ENCODE measurements around the gene ESPL1. TPM values are rescaled to one million over a fixed set of nuclear protein-coding genes. Genes with fewer than 3 reads are reported as not detected.
A peak's percentile ranks its signal among the peaks of the same experiment; 100 is the strongest.

ESPL1 gene
- polyA plus RNA-seq, 3 donors: 0.79 TPM; not detected in 2

DNA sequence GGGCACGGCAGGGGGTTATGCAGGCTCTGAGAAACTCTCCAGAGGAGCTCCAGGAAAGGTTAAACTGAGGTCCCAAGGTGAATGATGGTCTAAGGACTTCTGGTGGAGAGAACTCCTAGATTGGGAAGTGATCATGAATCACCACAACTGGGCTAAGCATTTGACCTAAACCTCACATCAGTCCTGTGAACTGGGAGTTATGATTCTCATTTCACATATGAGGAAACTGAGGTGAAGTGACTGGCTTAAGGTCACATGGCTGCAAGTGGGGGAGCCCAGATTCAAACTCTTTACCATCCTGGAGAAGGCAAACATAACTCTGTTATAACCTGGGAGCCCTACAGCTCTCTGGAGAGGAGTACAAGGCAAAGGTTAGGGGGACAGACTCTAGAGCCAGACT, 40.3 kb upstream of the ESPL1 start:
- Mint-ChIP-seq H3K27me3 (ENCODE audit: low read depth in 3 of 3) (peaks cover 35 to 48% (median 36%) of the 10 kb centered on the region in 3 donors), H3K27ac (no peak overlapping the region), H3K4me1 (peaks cover 35% of the 10 kb centered on the region), H3K36me3 (peaks cover 0 to 7% of the 10 kb centered on the region in 2 donors), H3K9me3 (peaks cover 0 to 2% (median 0%) of the 10 kb centered on the region in 7 donors), H3K4me3 (no peak overlapping the region)
- no CpG with 5 or more reads among the region's 1 CpG for WGBS (ENCODE audit: insufficient coverage)
- Histone ChIP-seq H3K9ac (ENCODE audit: insufficient read depth, low read length, poor library complexity, severe bottlenecking) (no peak overlapping the region), H3K9me3 (replicated peaks in 1 of 2; ENCODE audit: control insufficient read depth in 1 of 2, insufficient read depth in 1 of 2, low read length in 2 of 2) (no peaks in the 10 kb centered on the region), H3K4me2 (replicated peaks; ENCODE audit: extremely low read depth, low read length, poor library complexity, severe bottlenecking) (no peak overlapping the region), H4K20me1 (ENCODE audit: insufficient read depth, low read length) (no peaks in the 10 kb centered on the region), H3K79me2 (ENCODE audit: insufficient read depth, low read length) (no peaks in the 10 kb centered on the region), H3K4me3 (replicated peaks in 1 of 3; ENCODE audit: low read depth in 2 of 3, low read length in 3 of 3) (no peak overlapping the region), H3K4me1 (ENCODE audit: control insufficient read depth in 1 of 2, insufficient read depth in 2 of 2, low read length in 2 of 2) (peaks cover 27 to 35% of the 10 kb centered on the region in 2 donors), H3K27ac (ENCODE audit: low read depth in 1 of 2, low read length in 2 of 2) (no peak overlapping the region), H3K36me3 (replicated peaks in 1 of 2; ENCODE audit: control insufficient read depth in 1 of 2, insufficient read depth in 2 of 2, low read length in 2 of 2) (no peaks in the 10 kb centered on the region), H3K27me3 (ENCODE audit: control insufficient read depth in 2 of 2, insufficient read depth in 2 of 2, low read length in 2 of 2) (peaks cover 0 to 14% of the 10 kb centered on the region in 2 donors), H2AFZ (ENCODE audit: insufficient read depth, low read depth, low read length, poor library complexity, severe bottlenecking) (no peak overlapping the region)
- intact Hi-C loops (cut with micrococcal nuclease): no loop called here
- TF ChIP-seq, protein P1, sequence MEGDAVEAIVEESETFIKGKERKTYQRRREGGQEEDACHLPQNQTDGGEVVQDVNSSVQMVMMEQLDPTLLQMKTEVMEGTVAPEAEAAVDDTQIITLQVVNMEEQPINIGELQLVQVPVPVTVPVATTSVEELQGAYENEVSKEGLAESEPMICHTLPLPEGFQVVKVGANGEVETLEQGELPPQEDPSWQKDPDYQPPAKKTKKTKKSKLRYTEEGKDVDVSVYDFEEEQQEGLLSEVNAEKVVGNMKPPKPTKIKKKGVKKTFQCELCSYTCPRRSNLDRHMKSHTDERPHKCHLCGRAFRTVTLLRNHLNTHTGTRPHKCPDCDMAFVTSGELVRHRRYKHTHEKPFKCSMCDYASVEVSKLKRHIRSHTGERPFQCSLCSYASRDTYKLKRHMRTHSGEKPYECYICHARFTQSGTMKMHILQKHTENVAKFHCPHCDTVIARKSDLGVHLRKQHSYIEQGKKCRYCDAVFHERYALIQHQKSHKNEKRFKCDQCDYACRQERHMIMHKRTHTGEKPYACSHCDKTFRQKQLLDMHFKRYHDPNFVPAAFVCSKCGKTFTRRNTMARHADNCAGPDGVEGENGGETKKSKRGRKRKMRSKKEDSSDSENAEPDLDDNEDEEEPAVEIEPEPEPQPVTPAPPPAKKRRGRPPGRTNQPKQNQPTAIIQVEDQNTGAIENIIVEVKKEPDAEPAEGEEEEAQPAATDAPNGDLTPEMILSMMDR (IDR thresholded peaks at IDR 0.05): no peak
- DNase-seq: no peak

DNA sequence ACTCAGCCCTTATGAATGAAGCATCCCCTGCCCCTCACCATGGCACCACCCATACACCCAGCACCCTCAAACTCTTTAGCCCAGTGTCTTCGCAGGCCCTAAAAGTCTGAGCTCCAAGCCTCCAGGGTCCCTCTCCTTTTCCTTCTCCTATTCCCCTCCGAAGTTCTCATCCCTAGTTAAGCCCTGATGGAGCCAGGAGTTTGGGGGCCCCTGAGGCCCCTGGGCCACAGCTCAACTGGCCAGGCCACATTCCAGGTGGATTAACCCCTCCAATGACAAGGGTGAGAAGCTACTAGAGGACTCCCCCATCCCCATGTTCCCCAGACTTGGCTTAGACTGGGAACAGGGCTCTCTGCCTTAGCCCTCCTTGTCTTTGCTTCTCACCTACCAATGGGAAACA, 38.6 kb upstream of the ESPL1 start:
- no peak for DNase-seq
- TF ChIP-seq, protein P1 (IDR thresholded peaks at IDR 0.05): no peak
- Mint-ChIP-seq H3K4me1 (peaks cover 30% of the 10 kb centered on the region), H3K36me3 (peaks cover 3 to 9% of the 10 kb centered on the region in 2 donors), H3K27ac (peak overlapping the region in 1 of 7 donors; percentile 50), H3K4me3 (no peak overlapping the region), H3K27me3 (ENCODE audit: low read depth in 3 of 3) (peaks cover 51 to 57% (median 52%) of the 10 kb centered on the region in 3 donors), H3K9me3 (peaks cover 0 to 4% (median 0%) of the 10 kb centered on the region in 7 donors)
- peaks cover 18 to 24% of the 10 kb centered on the region in 2 donors for H3K4me1 ChIP-seq (ENCODE audit: control insufficient read depth in 1 of 2, insufficient read depth in 2 of 2, low read length in 2 of 2)
- H3K36me3 ChIP-seq (replicated peaks in 1 of 2; ENCODE audit: control insufficient read depth in 1 of 2, insufficient read depth in 2 of 2, low read length in 2 of 2): no peaks in the 10 kb centered on the region
- no peak overlapping the region for H3K27ac ChIP-seq (ENCODE audit: low read depth in 1 of 2, low read length in 2 of 2)
- H2AFZ ChIP-seq (ENCODE audit: insufficient read depth, low read depth, low read length, poor library complexity, severe bottlenecking): no peak overlapping the region
- peaks cover 10 to 31% of the 10 kb centered on the region in 2 donors for H3K27me3 ChIP-seq (ENCODE audit: control insufficient read depth in 2 of 2, insufficient read depth in 2 of 2, low read length in 2 of 2)
- intact Hi-C loops (cut with micrococcal nuclease): no loop called here
- no peaks in the 10 kb centered on the region for H3K9me3 ChIP-seq (replicated peaks in 1 of 2; ENCODE audit: control insufficient read depth in 1 of 2, insufficient read depth in 1 of 2, low read length in 2 of 2)
- no peak overlapping the region for H3K4me2 ChIP-seq (replicated peaks; ENCODE audit: extremely low read depth, low read length, poor library complexity, severe bottlenecking)
- no peaks in the 10 kb centered on the region for H4K20me1 ChIP-seq (ENCODE audit: insufficient read depth, low read length)
- WGBS (ENCODE audit: insufficient coverage): 100% methylated on average over 2 of the region's 2 CpGs
- no peaks in the 10 kb centered on the region for H3K79me2 ChIP-seq (ENCODE audit: insufficient read depth, low read length)
- H3K9ac ChIP-seq (ENCODE audit: insufficient read depth, low read length, poor library complexity, severe bottlenecking): no peak overlapping the region
- H3K4me3 ChIP-seq (replicated peaks in 1 of 3; ENCODE audit: low read depth in 2 of 3, low read length in 3 of 3): no peak overlapping the region
